ENCODE results near the gene ADARB2.

ADARB2 gene

GRCh38 chr10:1175956-1176565, 561.3 kb downstream of the ADARB2 start:
- H3K27ac Mint-ChIP-seq: no peak overlapping the region
- peaks cover 8 to 58% of the 10 kb centered on the region in 2 donors for H3K27me3 Mint-ChIP-seq
- no peaks in the 10 kb centered on the region for H3K36me3 Mint-ChIP-seq (ENCODE audit: insufficient read depth)
- H3K4me3 Mint-ChIP-seq: no peak overlapping the region
- no peaks in the 10 kb centered on the region for H3K9me3 Mint-ChIP-seq
- DNase-seq (no peak), ATAC-seq (replicated peaks) (no peak)
- H3K4me1 Mint-ChIP-seq (ENCODE audit: low read depth in 2 of 2): no peaks in the 10 kb centered on the region

GRCh38 chr10:1174022-1174421, 563.3 kb downstream of the ADARB2 start:
- H3K27me3 Mint-ChIP-seq: peaks cover 16 to 60% of the 10 kb centered on the region in 2 donors
- H3K9me3 Mint-ChIP-seq: no peaks in the 10 kb centered on the region
- no peaks in the 10 kb centered on the region for H3K36me3 Mint-ChIP-seq (ENCODE audit: insufficient read depth)
- no peak overlapping the region for H3K4me3 Mint-ChIP-seq
- H3K4me1 Mint-ChIP-seq (ENCODE audit: low read depth in 2 of 2): no peaks in the 10 kb centered on the region
- H3K27ac Mint-ChIP-seq: no peak overlapping the region
- DNase-seq (no peak), ATAC-seq (replicated peaks) (no peak)

- ATAC-seq (replicated peaks) (no peak), DNase-seq (no peak)
- H3K27ac Mint-ChIP-seq: no peak overlapping the region
- H3K9me3 Mint-ChIP-seq: no peaks in the 10 kb centered on the region
- H3K36me3 Mint-ChIP-seq (ENCODE audit: insufficient read depth): no peaks in the 10 kb centered on the region
- no peak overlapping the region for H3K4me3 Mint-ChIP-seq
- no peaks in the 10 kb centered on the region for H3K4me1 Mint-ChIP-seq (ENCODE audit: low read depth in 2 of 2)
- H3K27me3 Mint-ChIP-seq: peaks cover 25 to 66% of the 10 kb centered on the region in 2 donors
Observed at GRCh38 chr10:1173091-1173490, 564.2 kb downstream of the ADARB2 start.

GRCh38 chr10:1172256-1172984, 564.9 kb downstream of the ADARB2 start:
- Mint-ChIP-seq H3K27ac (no peak overlapping the region), H3K27me3 (peaks cover 32 to 67% of the 10 kb centered on the region in 2 donors), H3K4me3 (no peak overlapping the region), H3K4me1 (ENCODE audit: low read depth in 2 of 2) (no peaks in the 10 kb centered on the region), H3K36me3 (ENCODE audit: insufficient read depth) (no peaks in the 10 kb centered on the region), H3K9me3 (no peaks in the 10 kb centered on the region)
- no peak for DNase-seq
- no peak for ATAC-seq (replicated peaks)

GRCh38 chr10:1171586-1171985, 565.7 kb downstream of the ADARB2 start:
- DNase-seq (no peak), ATAC-seq (replicated peaks) (no peak)
- Mint-ChIP-seq H3K9me3 (no peaks in the 10 kb centered on the region), H3K4me1 (ENCODE audit: low read depth in 2 of 2) (no peaks in the 10 kb centered on the region), H3K36me3 (ENCODE audit: insufficient read depth) (no peaks in the 10 kb centered on the region), H3K27me3 (peaks cover 34 to 73% of the 10 kb centered on the region in 2 donors), H3K4me3 (no peak overlapping the region), H3K27ac (no peak overlapping the region)

- Mint-ChIP-seq H3K4me3 (no peak overlapping the region), H3K36me3 (ENCODE audit: insufficient read depth) (no peaks in the 10 kb centered on the region), H3K4me1 (ENCODE audit: low read depth in 2 of 2) (no peaks in the 10 kb centered on the region), H3K27ac (no peak overlapping the region), H3K27me3 (peaks cover 34 to 77% of the 10 kb centered on the region in 2 donors), H3K9me3 (no peaks in the 10 kb centered on the region)
- DNase-seq (no peak), ATAC-seq (replicated peaks) (no peak)
Observed at GRCh38 chr10:1171182-1171581, 566.1 kb downstream of the ADARB2 start.

GRCh38 chr10:1170867-1171180, 566.5 kb downstream of the ADARB2 start:
- Mint-ChIP-seq H3K9me3 (no peaks in the 10 kb centered on the region), H3K27ac (no peak overlapping the region), H3K4me1 (ENCODE audit: low read depth in 2 of 2) (no peaks in the 10 kb centered on the region), H3K36me3 (ENCODE audit: insufficient read depth) (no peaks in the 10 kb centered on the region), H3K27me3 (peaks cover 34 to 81% of the 10 kb centered on the region in 2 donors), H3K4me3 (no peak overlapping the region)
- ATAC-seq (replicated peaks) (no peak), DNase-seq (no peak)

- no peak for ATAC-seq (replicated peaks)
- Mint-ChIP-seq H3K36me3 (ENCODE audit: insufficient read depth) (no peaks in the 10 kb centered on the region), H3K9me3 (no peaks in the 10 kb centered on the region), H3K27me3 (peaks cover 34 to 85% of the 10 kb centered on the region in 2 donors), H3K27ac (no peak overlapping the region), H3K4me3 (no peak overlapping the region), H3K4me1 (ENCODE audit: low read depth in 2 of 2) (no peaks in the 10 kb centered on the region)
- no peak for DNase-seq
Observed at GRCh38 chr10:1169981-1170866, 567.1 kb downstream of the ADARB2 start.

- Mint-ChIP-seq H3K4me3 (no peak overlapping the region), H3K4me1 (ENCODE audit: low read depth in 2 of 2) (no peaks in the 10 kb centered on the region), H3K9me3 (no peaks in the 10 kb centered on the region), H3K27me3 (peaks cover 34 to 85% of the 10 kb centered on the region in 2 donors), H3K27ac (peak overlapping the region in 1 of 2 donors; percentile 35), H3K36me3 (ENCODE audit: insufficient read depth) (no peaks in the 10 kb centered on the region)
- DNase-seq (no peak), ATAC-seq (replicated peaks) (no peak)
Observed at GRCh38 chr10:1169186-1169885, 568.0 kb downstream of the ADARB2 start.

- Mint-ChIP-seq H3K4me3 (no peak overlapping the region), H3K4me1 (ENCODE audit: low read depth in 2 of 2) (no peaks in the 10 kb centered on the region), H3K9me3 (no peaks in the 10 kb centered on the region), H3K36me3 (ENCODE audit: insufficient read depth) (no peaks in the 10 kb centered on the region), H3K27me3 (peaks cover 34 to 82% of the 10 kb centered on the region in 2 donors), H3K27ac (peak overlapping the region in 1 of 2 donors; percentile 35)
- DNase-seq (no peak), ATAC-seq (replicated peaks) (no peak)
Observed at GRCh38 chr10:1168763-1169162, 568.6 kb downstream of the ADARB2 start.

- H3K27ac Mint-ChIP-seq: no peak overlapping the region
- H3K27me3 Mint-ChIP-seq: peaks cover 37 to 75% of the 10 kb centered on the region in 2 donors
- H3K4me3 Mint-ChIP-seq: no peak overlapping the region
- no peaks in the 10 kb centered on the region for H3K9me3 Mint-ChIP-seq
- no peaks in the 10 kb centered on the region for H3K4me1 Mint-ChIP-seq (ENCODE audit: low read depth in 2 of 2)
- ATAC-seq (replicated peaks) (no peak), DNase-seq (no peak)
- no peaks in the 10 kb centered on the region for H3K36me3 Mint-ChIP-seq (ENCODE audit: insufficient read depth)
Observed at GRCh38 chr10:1166828-1167275, 570.5 kb downstream of the ADARB2 start.

- ATAC-seq (replicated peaks): no peak
- Mint-ChIP-seq H3K4me1 (ENCODE audit: low read depth in 2 of 2) (no peaks in the 10 kb centered on the region), H3K27me3 (peaks cover 40 to 73% of the 10 kb centered on the region in 2 donors), H3K27ac (no peak overlapping the region), H3K4me3 (no peak overlapping the region), H3K9me3 (no peaks in the 10 kb centered on the region), H3K36me3 (ENCODE audit: insufficient read depth) (no peaks in the 10 kb centered on the region)
- no peak for DNase-seq
Observed at GRCh38 chr10:1166101-1166827, 571.1 kb downstream of the ADARB2 start.

GRCh38 chr10:1163831-1164230, 573.5 kb downstream of the ADARB2 start:
- no peak overlapping the region for H3K4me3 Mint-ChIP-seq
- H3K27me3 Mint-ChIP-seq: peaks cover 22 to 58% of the 10 kb centered on the region in 2 donors
- ATAC-seq (replicated peaks): no peak
- H3K4me1 Mint-ChIP-seq (ENCODE audit: low read depth in 2 of 2): no peaks in the 10 kb centered on the region
- H3K27ac Mint-ChIP-seq: no peak overlapping the region
- no peak for DNase-seq
- no peaks in the 10 kb centered on the region for H3K9me3 Mint-ChIP-seq
- no peaks in the 10 kb centered on the region for H3K36me3 Mint-ChIP-seq (ENCODE audit: insufficient read depth)
